ENCODE results near the gene COMMD6.

COMMD6 gene

DNA sequence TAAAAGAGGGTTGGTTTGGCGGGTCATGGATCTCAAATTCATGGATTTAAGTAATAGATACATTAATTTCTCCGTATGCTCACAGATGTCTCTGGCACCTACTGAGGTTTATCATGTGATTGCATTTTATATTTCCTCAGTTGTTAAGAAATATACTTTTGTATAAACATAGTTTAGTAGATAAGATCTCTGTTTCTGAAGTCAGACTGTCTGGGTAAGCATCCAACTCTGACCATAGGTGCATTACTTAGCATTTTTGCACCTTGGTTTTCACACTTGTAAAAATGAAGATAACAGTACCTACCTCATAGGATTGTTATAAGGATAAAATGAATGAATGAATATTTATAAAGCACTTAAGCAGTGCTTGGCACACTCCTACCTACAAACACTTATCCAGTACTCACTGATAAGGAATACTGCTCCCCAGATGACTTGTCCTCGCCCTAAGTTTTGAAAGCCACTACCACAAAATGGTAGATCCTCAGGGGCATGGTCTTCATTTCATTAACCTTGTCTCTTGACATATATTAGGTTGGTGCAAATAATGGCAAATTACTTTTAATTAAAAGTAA lies 26.5 kb downstream of the COMMD6 start:
- DNase-seq (ENCODE audit: extremely low read depth, low read depth), result no peak
- H3K4me3 ChIP-seq (replicated peaks; ENCODE audit: low read depth, low read length), result no peak overlapping the region
- TF ChIP-seq, protein P1, sequence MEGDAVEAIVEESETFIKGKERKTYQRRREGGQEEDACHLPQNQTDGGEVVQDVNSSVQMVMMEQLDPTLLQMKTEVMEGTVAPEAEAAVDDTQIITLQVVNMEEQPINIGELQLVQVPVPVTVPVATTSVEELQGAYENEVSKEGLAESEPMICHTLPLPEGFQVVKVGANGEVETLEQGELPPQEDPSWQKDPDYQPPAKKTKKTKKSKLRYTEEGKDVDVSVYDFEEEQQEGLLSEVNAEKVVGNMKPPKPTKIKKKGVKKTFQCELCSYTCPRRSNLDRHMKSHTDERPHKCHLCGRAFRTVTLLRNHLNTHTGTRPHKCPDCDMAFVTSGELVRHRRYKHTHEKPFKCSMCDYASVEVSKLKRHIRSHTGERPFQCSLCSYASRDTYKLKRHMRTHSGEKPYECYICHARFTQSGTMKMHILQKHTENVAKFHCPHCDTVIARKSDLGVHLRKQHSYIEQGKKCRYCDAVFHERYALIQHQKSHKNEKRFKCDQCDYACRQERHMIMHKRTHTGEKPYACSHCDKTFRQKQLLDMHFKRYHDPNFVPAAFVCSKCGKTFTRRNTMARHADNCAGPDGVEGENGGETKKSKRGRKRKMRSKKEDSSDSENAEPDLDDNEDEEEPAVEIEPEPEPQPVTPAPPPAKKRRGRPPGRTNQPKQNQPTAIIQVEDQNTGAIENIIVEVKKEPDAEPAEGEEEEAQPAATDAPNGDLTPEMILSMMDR (IDR thresholded peaks at IDR 0.05; ENCODE audit: low read depth, low read length, missing control alignments), result no peak

DNA sequence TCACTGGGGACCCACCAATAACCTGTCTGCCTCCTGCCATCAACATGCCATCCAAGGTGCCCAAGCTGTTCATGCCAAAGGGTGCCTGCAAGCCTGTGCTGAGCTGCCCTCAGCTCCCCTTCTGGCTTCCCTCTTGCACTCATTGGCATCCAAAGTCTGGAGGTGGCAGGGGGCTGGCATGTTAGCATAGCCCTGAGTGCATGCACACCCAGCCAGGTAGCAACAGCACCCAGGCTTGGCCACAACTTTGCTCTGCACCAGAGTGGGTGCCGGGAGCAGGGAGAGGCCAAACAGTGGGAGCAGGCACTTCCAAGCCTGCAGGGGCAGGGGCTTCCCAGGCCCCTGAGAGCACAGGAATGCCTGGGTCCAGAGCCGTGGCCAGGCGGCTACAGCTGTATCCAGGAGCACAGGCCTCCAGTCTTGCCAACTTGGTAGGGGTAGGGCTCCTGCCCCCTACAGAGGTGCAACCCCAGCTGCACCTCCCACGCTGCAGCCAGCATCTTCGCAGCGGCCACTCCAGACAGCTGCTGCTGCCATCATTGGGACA lies 29.6 kb downstream of the COMMD6 start:
- TF ChIP-seq, protein P1 (IDR thresholded peaks at IDR 0.05; ENCODE audit: low read depth, low read length, missing control alignments), result no peak
- H3K4me3 ChIP-seq (replicated peaks; ENCODE audit: low read depth, low read length), result no peak overlapping the region
- DNase-seq (ENCODE audit: extremely low read depth, low read depth), result no peak

DNA sequence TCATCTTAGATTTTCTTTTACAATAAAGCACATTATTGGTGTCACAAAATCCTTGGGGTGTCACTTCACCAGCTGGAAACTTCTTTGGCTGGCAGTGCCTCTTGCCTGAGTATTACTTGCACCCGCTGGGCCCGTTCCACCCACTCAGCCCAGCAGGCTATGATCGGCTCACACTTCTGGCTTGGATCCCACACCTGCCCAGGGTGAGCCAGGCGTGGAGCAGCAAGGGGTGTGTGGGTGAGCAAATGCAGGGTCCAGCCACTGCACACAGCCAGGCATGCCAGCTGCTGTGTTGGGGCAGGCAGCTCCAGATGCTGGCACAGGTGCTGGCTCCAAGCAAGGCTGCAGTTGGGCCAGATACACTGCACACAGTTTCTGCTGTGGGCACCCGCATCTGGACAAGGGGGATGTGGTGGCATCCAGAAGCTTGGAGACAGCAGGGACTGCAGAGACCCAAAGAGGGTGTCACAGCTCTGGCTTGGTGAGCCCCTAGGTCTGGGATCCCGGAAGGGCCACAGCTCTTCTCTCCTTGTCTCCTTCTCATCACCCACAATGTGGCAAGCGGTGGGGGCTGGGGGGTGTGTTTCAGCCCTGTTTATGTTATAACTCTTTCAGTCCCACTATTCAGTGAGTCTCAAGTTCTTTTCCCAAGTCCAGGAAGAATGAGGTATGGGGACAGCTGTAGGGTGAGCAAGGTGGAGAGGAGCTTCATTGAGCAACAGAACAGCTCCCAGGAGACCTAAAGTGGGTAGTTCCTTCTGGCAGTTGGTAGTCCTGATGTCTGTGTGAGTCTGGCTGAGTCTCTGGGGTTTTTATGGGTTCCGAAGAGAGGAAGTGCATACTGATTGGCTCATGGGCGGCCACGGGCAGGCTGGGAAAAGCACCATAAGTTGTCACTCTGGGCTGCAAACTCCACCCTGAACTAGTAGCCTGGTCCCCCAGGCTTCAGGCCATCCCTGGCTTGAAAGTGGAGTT lies 30.3 kb downstream of the COMMD6 start:
- no peak overlapping the region for H3K4me3 ChIP-seq (replicated peaks; ENCODE audit: low read depth, low read length)
- TF ChIP-seq, protein P1 (IDR thresholded peaks at IDR 0.05; ENCODE audit: low read depth, low read length, missing control alignments), result no peak
- no peak for DNase-seq (ENCODE audit: extremely low read depth, low read depth)

DNA sequence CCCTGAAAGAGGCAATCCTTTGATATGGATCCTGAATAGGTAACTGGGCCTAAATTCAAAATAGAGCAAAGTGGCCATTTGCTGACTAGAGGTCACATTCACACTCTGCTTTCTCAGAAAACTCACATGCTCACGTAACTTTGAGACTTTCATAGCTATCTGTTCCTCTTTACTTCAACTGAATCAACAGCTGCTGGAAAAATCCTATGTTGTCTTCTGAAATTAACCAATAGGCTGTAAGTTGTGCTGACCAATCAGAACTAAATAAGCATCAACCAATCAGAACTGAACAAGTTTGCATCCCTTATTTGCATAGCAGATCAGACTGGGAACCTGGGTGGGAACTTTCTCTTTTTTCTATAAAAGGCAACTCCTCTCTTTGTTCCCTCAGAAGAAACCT lies 31.6 kb downstream of the COMMD6 start:
- DNase-seq (ENCODE audit: extremely low read depth, low read depth), result no peak
- H3K4me3 ChIP-seq (replicated peaks; ENCODE audit: low read depth, low read length), result no peak overlapping the region
- TF ChIP-seq, protein P1 (IDR thresholded peaks at IDR 0.05; ENCODE audit: low read depth, low read length, missing control alignments), result no peak

DNA sequence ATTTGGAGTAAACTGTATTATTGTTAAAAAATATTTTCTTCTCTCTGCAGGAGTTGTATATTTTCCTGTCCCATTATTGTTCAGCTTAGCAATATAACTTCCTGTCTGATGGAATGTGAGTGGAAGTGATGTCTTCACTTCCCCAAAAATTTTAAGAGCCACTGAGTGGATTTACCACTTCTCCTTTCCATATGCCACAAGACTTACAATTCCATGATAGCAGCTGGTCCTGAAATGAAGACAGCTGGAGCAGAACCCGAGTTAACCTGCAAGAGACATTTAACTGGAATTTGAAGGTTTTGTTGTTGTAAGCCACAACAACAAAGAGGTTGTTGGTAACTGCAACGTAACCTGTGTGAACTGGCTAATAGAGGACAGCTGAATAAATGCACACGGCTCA lies 32.3 kb downstream of the COMMD6 start:
- DNase-seq (ENCODE audit: extremely low read depth, low read depth), result no peak
- TF ChIP-seq, protein P1 (IDR thresholded peaks at IDR 0.05; ENCODE audit: low read depth, low read length, missing control alignments), result no peak
- no peak overlapping the region for H3K4me3 ChIP-seq (replicated peaks; ENCODE audit: low read depth, low read length)

DNA sequence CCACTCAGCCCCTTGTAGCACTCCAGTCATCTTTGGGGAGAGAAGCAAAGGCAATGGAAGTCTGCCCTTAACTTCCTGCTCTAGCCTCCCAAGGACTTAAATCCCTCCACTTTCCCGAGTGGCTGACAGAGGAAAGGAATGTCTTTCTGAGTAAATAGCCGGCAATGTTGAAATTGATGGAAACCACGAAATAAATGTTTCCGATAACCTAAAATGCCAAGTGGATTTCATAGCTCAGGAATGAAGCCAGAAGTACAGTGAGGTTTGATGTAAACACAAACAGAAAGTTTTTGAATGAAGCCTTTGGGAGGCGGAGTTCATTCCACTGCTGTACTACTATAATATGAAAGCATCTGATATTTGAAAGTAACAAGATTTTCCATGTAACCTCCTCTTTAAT lies 41.7 kb downstream of the COMMD6 start:
- H3K4me3 ChIP-seq (replicated peaks; ENCODE audit: low read depth, low read length), result no peak overlapping the region
- no peak for DNase-seq (ENCODE audit: extremely low read depth, low read depth)
- TF ChIP-seq, protein P1 (IDR thresholded peaks at IDR 0.05; ENCODE audit: low read depth, low read length, missing control alignments), result no peak
